Thymus (tissue), 11 donors: ENCODE measurements around the gene IL22RA1. TPM values are rescaled to one million over a fixed set of nuclear protein-coding genes. Genes with fewer than 3 reads are reported as not detected.

Experiments used
- DNase-seq, 9 donors: peaks; one replicate each; pipeline ENCODE4 v3.0.0-alpha.2; 2013; ENCODE audit warnings: low spot score in 9 of 9, low read depth in 6 of 9, missing footprints in 1 of 9
- H3K27ac ChIP-seq, 2 donors: one replicate each; pipeline ENCODE4 v1.5.1; 2013; ENCODE audit warnings: control low read depth in 1 of 2, low read depth in 1 of 2, low read length in 1 of 2, mild to moderate bottlenecking in 1 of 2, moderate library complexity in 1 of 2
- H3K27me3 ChIP-seq, 2 donors: one replicate each; pipeline ENCODE4 v1.5.1; 2013; ENCODE audit warnings: low read length in 1 of 2; ENCODE audit not compliant: control insufficient read depth in 2 of 2, insufficient read depth in 1 of 2
- H3K36me3 ChIP-seq, 2 donors: one replicate each; pipeline ENCODE4 v1.5.1; 2013; ENCODE audit warnings: low read length in 1 of 2, mild to moderate bottlenecking in 1 of 2, moderate library complexity in 1 of 2; ENCODE audit not compliant: control insufficient read depth in 2 of 2, insufficient read depth in 2 of 2
- H3K4me1 ChIP-seq, 2 donors: one replicate each; pipeline ENCODE4 v1.5.1; 2013; ENCODE audit warnings: low read length in 2 of 2; ENCODE audit not compliant: control insufficient read depth in 2 of 2, insufficient read depth in 2 of 2
- H3K4me3 ChIP-seq, 2 donors: one replicate each; pipeline ENCODE4 v1.5.1; 2013; ENCODE audit warnings: low read length in 2 of 2, control low read depth in 1 of 2, mild to moderate bottlenecking in 1 of 2
- H3K9me3 ChIP-seq, 2 donors: one replicate each; pipeline ENCODE4 v1.5.1; 2013; ENCODE audit warnings: low read length in 1 of 2, mild to moderate bottlenecking in 1 of 2; ENCODE audit not compliant: control insufficient read depth in 2 of 2, insufficient read depth in 1 of 2
- WGBS: extraction: QIAGEN DNeasy Blood & Tissue Kit; methylation state at CpG from one replicate; pipeline ENCODE4 v1.1.7; 2013; 5-methylcytosine and 5-hydroxymethylcytosine counted together
- polyA plus RNA-seq: library from polyadenylated mRNA; stranded (reverse); fragments of 200-250 nt; gene quantifications from one replicate; pipeline ENCODE4 v1.2.3, GENCODE V29; 2013
- total RNA-seq: library from RNA; stranded (reverse); fragments of 120-200 nt; gene quantifications from one replicate; pipeline ENCODE4 v1.2.4, GENCODE V29; 2013
- donor health status: healthy.

The IL22RA1 gene
- total and polyA plus RNA-seq, 2 donors = 0.09 TPM; not detected in 1

GRCh38 chr1:24172598-24172997 lies 29.7 kb upstream of the IL22RA1 start:
- Histone ChIP-seq H3K9me3 (no peaks in the 10 kb centered on the region), H3K36me3 (no peaks in the 10 kb centered on the region), H3K4me3 (no peak overlapping the region), H3K27ac (no peak overlapping the region), H3K4me1 (no peaks in the 10 kb centered on the region), H3K27me3 (peaks cover 0 to 11% of the 10 kb centered on the region in 2 donors)
- no peak for DNase-seq
- 98% methylated on average over 5 of the region's 5 CpGs for WGBS

DNA sequence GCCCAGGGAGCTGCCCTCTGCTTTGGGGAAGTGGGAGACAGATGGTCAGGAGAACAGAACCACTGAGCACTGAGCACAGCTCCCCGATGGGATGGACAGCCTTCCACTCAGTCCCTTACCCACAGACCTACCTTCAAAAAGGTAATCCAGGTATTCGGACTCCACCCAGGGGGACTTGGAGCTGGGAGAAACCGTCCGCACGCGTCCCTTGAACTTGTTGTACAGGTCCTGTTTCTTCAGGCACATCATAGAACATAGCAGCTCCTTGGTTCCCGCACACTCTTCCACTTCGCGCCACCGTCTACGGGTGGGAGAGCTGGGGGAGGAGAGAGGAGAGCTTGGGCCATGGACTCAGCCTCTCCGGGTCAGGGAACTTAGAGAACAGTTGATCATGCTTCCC lies 26.3 kb upstream of the IL22RA1 start:
- WGBS = 97% methylated on average over 12 of the region's 12 CpGs
- Histone ChIP-seq H3K36me3 (no peaks in the 10 kb centered on the region), H3K4me1 (no peaks in the 10 kb centered on the region), H3K9me3 (no peaks in the 10 kb centered on the region), H3K4me3 (no peak overlapping the region), H3K27me3 (peaks cover 0 to 3% of the 10 kb centered on the region in 2 donors), H3K27ac (no peak overlapping the region)
- no peak for DNase-seq

DNA sequence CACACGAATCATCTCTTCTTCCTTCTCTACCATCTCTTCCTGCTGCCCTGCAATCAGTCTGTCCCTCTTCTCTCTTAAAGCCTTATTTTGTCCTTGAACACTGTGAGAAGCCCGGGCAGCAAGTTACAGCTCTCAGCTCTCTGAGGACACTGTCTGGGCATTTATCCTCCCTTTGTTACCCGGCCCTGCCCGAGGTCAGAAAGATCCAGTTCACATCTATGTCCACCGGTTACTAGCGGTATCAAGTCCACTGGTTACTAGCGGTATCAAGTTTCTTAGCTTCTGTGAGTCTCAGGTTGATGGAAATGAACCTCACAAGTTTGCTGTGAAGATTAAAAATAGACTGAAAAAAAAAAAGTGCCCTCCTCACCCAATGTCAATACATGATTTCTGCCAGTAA lies 25.3 kb upstream of the IL22RA1 start:
- Histone ChIP-seq H3K9me3 (no peaks in the 10 kb centered on the region), H3K27me3 (peaks cover 0 to 3% of the 10 kb centered on the region in 2 donors), H3K4me1 (no peaks in the 10 kb centered on the region), H3K36me3 (no peaks in the 10 kb centered on the region), H3K27ac (no peak overlapping the region), H3K4me3 (no peak overlapping the region)
- no peak for DNase-seq
- WGBS = 91% methylated on average over 7 of the region's 7 CpGs

DNA sequence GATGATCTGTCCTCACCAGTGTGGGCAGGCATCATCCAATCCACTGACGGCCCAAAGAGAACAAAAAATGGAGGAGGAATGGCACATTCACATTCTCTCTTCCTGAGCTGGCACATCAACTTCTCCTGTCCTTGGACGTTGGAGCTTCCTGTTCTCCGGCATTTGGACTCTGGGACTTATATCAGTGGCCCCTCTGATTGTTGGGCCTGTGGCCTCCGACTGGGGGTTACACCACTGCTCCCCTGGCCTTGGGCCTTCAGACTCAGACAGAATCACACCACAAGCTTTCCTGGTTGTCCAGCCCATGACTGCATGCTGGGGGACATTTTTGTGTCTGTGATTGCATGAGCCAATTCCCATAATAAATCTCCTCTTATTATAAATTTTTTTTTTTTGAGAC lies 24.1 kb upstream of the IL22RA1 start:
- Histone ChIP-seq H3K4me3 (no peak overlapping the region), H3K27ac (no peak overlapping the region), H3K4me1 (no peaks in the 10 kb centered on the region), H3K27me3 (peaks cover 0 to 3% of the 10 kb centered on the region in 2 donors), H3K9me3 (no peaks in the 10 kb centered on the region), H3K36me3 (no peaks in the 10 kb centered on the region)
- no peak for DNase-seq
- 66% methylated on average over 4 of the region's 4 CpGs for WGBS

GRCh38 chr1:24165500-24165899 lies 22.6 kb upstream of the IL22RA1 start:
- no peak overlapping the region for H3K4me3 ChIP-seq
- H3K4me1 ChIP-seq = no peaks in the 10 kb centered on the region
- H3K36me3 ChIP-seq = no peaks in the 10 kb centered on the region
- WGBS = 100% methylated on average over 2 of the region's 2 CpGs
- no peak overlapping the region for H3K27ac ChIP-seq
- no peak for DNase-seq
- peaks cover 0 to 3% of the 10 kb centered on the region in 2 donors for H3K27me3 ChIP-seq
- no peaks in the 10 kb centered on the region for H3K9me3 ChIP-seq

- Histone ChIP-seq H3K27ac (no peak overlapping the region), H3K36me3 (no peaks in the 10 kb centered on the region), H3K27me3 (peaks cover 0 to under 1% of the 10 kb centered on the region in 2 donors), H3K4me3 (no peak overlapping the region), H3K9me3 (no peaks in the 10 kb centered on the region), H3K4me1 (no peaks in the 10 kb centered on the region)
- DNase-seq = no peak
- 94% methylated on average over 3 of the region's 3 CpGs for WGBS
These were observed 21.1 kb upstream of the IL22RA1 start for GRCh38 chr1:24164004-24164403.

DNA sequence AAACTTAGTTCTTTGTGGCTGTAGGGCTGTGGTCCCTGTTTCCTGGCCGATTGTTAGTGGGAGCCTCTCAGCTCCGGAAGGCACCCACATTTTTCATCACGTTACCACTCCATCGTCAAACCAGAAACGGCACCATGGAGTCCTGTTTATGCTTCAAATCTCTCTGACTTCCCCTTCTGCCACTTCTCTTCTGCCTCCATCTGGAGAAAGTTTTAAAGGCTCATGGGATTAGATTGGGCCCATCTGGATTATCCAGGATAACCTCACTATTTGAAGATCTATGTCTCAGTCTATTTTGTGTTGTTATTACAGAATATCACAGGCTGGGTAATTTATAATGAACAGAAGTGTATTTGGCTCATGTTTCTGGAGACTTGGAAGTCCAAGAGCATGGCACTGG lies 19.3 kb upstream of the IL22RA1 start:
- no peak overlapping the region for H3K27ac ChIP-seq
- no peak for DNase-seq
- 47% methylated on average over 5 of the region's 5 CpGs for WGBS
- no peak overlapping the region for H3K4me3 ChIP-seq
- H3K4me1 ChIP-seq = no peaks in the 10 kb centered on the region
- H3K27me3 ChIP-seq = no peaks in the 10 kb centered on the region
- no peaks in the 10 kb centered on the region for H3K9me3 ChIP-seq
- H3K36me3 ChIP-seq = no peaks in the 10 kb centered on the region

- Histone ChIP-seq H3K4me1 (no peaks in the 10 kb centered on the region), H3K4me3 (no peak overlapping the region), H3K27ac (no peak overlapping the region), H3K9me3 (no peaks in the 10 kb centered on the region), H3K36me3 (no peaks in the 10 kb centered on the region), H3K27me3 (peaks cover 0 to 3% of the 10 kb centered on the region in 2 donors)
- 96% methylated on average over 4 of the region's 4 CpGs for WGBS
- DNase-seq = no peak
These were observed 18.3 kb upstream of the IL22RA1 start for GRCh38 chr1:24161270-24161669.

DNA sequence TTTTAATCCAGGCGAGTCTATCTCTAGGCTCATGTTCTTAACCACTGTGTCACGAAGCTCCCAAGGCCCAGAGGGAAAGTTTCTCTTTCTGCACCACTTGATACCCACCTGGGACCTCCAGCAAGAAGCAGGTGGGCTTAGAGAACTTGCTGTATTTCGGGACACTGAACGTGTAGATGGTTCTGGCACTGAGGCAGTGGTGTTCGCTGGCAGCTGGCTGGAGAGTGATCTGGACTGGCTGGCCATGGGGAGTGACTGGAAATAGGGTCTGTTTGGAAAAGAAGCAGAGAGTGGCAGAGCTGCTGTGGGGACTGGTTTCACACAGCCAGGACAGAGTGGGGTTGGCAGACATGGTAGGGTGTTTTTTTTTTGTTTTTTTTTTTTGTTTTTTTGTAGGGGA lies 16.4 kb upstream of the IL22RA1 start:
- Histone ChIP-seq H3K27me3 (peaks cover 0 to 5% of the 10 kb centered on the region in 2 donors), H3K36me3 (no peaks in the 10 kb centered on the region), H3K9me3 (no peaks in the 10 kb centered on the region), H3K4me3 (no peak overlapping the region), H3K27ac (no peak overlapping the region), H3K4me1 (no peaks in the 10 kb centered on the region)
- DNase-seq = no peak
- 91% methylated on average over 5 of the region's 5 CpGs for WGBS
